ENCODE measurements around the gene METTL2B. TPM values are rescaled to one million over a fixed set of nuclear protein-coding genes. Genes with fewer than 3 reads are reported as not detected.

METTL2B gene
- total RNA-seq, result 25.9 TPM

GRCh38 chr7:128476402-128477335, at the start of gene METTL2B:
METTL2B (plus strand) TSS chr7:128476748; CDS start chr7:128476766, 18 bp downstream.

DNA sequence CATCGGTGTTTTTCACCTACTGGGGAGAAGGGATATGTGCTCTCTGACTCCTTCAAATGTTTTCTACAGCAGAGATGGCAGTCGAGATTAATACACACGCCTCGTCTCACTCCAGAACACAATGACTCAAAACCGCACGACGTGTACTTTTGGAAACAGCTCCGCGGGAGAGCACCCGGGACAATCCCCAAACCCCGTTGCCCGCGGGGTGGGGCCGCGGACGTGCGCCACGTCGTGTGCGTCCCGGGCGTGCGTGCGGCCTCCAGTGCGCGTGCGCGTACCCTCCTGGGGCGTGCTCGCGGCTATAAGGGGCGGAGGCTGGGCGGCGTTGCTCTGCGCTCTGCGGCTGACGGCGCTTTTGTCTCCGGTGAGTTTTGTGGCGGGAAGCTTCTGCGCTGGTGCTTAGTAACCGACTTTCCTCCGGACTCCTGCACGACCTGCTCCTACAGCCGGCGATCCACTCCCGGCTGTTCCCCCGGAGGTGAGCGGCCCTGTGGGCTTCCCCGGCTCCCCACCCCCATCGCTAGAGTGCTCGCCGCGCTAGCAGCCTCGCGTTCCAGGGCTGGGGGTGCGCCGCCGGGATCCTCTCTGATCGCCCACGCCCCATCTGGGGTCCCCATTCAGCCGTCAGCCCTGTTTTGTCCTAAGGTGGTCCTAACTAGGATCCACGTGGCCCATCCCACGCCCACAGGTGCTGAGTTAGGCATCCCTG, 20.8 kb upstream of the METTL2B start, which contains the start of gene HILPDA:
TSS of gene HILPDA (plus strand) at position 336 of the 712 bp plus-strand sequence. CDS start 1,391 bp downstream, outside the sequence.

Small RNA genes lying within 50 kb of the gene (small RNA-seq; reads per million reads assigned to genes)
- not detected for gene AC010655.1 (ENCODE audit: low replicate concordance)
- gene AC010655.2 (ENCODE audit: low replicate concordance), result not detected
- not detected for gene RF00017 (ENCODE audit: low replicate concordance)
- gene RNU7-54P (ENCODE audit: low replicate concordance), result not detected

Other genes with a start within 250 kb of the METTL2B start
- gene LEP, start 235.5 kb upstream of the METTL2B start, total RNA-seq, result 0.70 TPM
- 16.2 TPM for gene RBM28, start 132.8 kb upstream of the METTL2B start, total RNA-seq
- 3.3 TPM for gene PRRT4, start 115.1 kb upstream of the METTL2B start, total RNA-seq
- gene IMPDH1, start 66.8 kb upstream of the METTL2B start, total RNA-seq, result 21.8 TPM
- gene HILPDA, start 20.9 kb upstream of the METTL2B start, total RNA-seq, result 61.0 TPM
- 0.82 TPM for gene GARIN1A, start 195.5 kb downstream of the METTL2B start, total RNA-seq

Data from metanephros (tissue), 2 donors.